ENCODE data around the gene TEX101. TPM values are rescaled to one million over a fixed set of nuclear protein-coding genes. Genes with fewer than 3 reads are reported as not detected.

The TEX101 gene
- total RNA-seq, 1 experiment from 2014 or later = not detected

GRCh38 chr19:43467730-43468129 is 53.0 kb downstream of the TEX101 start:
- H3K4me2 ChIP-seq = peak overlapping the region; percentile 65

More at GRCh38 chr19:43467730-43468129, 53.0 kb downstream of the TEX101 start:
- peaks cover 67% of the 10 kb centered on the region for H3F3A ChIP-seq (ENCODE audit: insufficient read depth, low read depth)
- ChIA-PET CTCF (no interaction called here), POLR2A (ENCODE audit: unreplicated experiment) (interaction anchor here (0.6 to 0.7 kb wide), 2 partner anchors 63 to 202 kb away, joined by 3 to 6 read pairs; no protein-coding TSS in a partner anchor)
- H4K20me1 ChIP-seq (ENCODE audit: insufficient read depth) = 0 out of 2 replicates have a peak, but pooled peaks cover 4% of the 10 kb centered on the region
- H2AFZ ChIP-seq = no peak overlapping the region; the same call in 1 of the 2 replicates
- peaks cover 3% of the 10 kb centered on the region; the same call in 1 of the 2 replicates for H3K36me3 ChIP-seq (ENCODE audit: low read depth)
- H3K27ac ChIP-seq = peak overlapping the region; percentile 92
- no peak overlapping the region; the same call in 1 of the 2 replicates for H3K4me3 ChIP-seq
- H3K4me1 ChIP-seq (replicated peaks; ENCODE audit: insufficient read depth) = peaks cover 56% of the 10 kb centered on the region
- BruUV-seq (replicated peaks) = no TSS peak
- TF ChIP-seq EZH2 (IDR thresholded peaks at IDR 0.05; ENCODE audit: low read depth) = no peak
- no peak for TF ChIP-seq CTCF (conservative IDR thresholded peaks at IDR 0.05)
- peaks cover 14% of the 10 kb centered on the region for H3K79me2 ChIP-seq (ENCODE audit: low read depth)
- H3K9me3 ChIP-seq (ENCODE audit: insufficient read depth, low read depth) = no peaks in the 10 kb centered on the region
- intact Hi-C loops (cut with micrococcal nuclease; ENCODE audit: unreplicated experiment) = loop anchor here (5.0 kb wide), 1 partner anchor 50 kb away; no protein-coding TSS in a partner anchor
- no peaks in the 10 kb centered on the region for H3K27me3 ChIP-seq (ENCODE audit: insufficient read depth, low read depth)
- peak in 1 of 2 experiments; percentile 74 for DNase-seq
- H3K9me2 ChIP-seq (ENCODE audit: insufficient read depth) = no peaks in the 10 kb centered on the region

Other genes with a start within 250 kb of the TEX101 start
- 0.43 and 2.3 TPM in 2 replicates for gene PSG5, start 228.4 kb upstream of the TEX101 start, total RNA-seq (2021)
- gene PSG4, start 209.3 kb upstream of the TEX101 start, total RNA-seq (2021) = 0.24 TPM in 1 of 2 replicates, not detected in the other
- not detected in 2 replicates for gene PSG9, start 145.4 kb upstream of the TEX101 start, total RNA-seq (2021)
- 6.0 and 7.8 TPM in 2 replicates for gene CD177, start 61.2 kb upstream of the TEX101 start, total RNA-seq (2021)
- 70.8 and 78.3 TPM in 2 replicates for gene LYPD3, start 50.7 kb downstream of the TEX101 start, total RNA-seq (2021)
- 36.7 and 50.7 TPM in 2 replicates for gene PHLDB3, start 89.9 kb downstream of the TEX101 start, total RNA-seq (2021)
- gene ETHE1, start 112.3 kb downstream of the TEX101 start, total RNA-seq (2021) = 83.4 and 89.3 TPM in 2 replicates
- gene ZNF575, start 118.3 kb downstream of the TEX101 start, total RNA-seq (2021) = 5.2 and 6.5 TPM in 2 replicates
- gene XRCC1, start 160.6 kb downstream of the TEX101 start, total RNA-seq (2021) = 37.2 and 45.1 TPM in 2 replicates
- 0.53 and 2.0 TPM in 2 replicates for gene PINLYP, start 160.9 kb downstream of the TEX101 start, total RNA-seq (2021)
- 23.3 and 31.6 TPM in 2 replicates for gene IRGQ, start 181.2 kb downstream of the TEX101 start, total RNA-seq (2021)
- gene ZNF576, start 181.7 kb downstream of the TEX101 start, total RNA-seq (2021) = 15.5 and 16.9 TPM in 2 replicates
- 0.37 and 0.60 TPM in 2 replicates for gene SRRM5, start 197.2 kb downstream of the TEX101 start, total RNA-seq (2021)
- 46.6 and 61.1 TPM in 2 replicates for gene ZNF428, start 204.7 kb downstream of the TEX101 start, total RNA-seq (2021)
- 68.3 and 71.1 TPM in 2 replicates for gene CADM4, start 225.0 kb downstream of the TEX101 start, total RNA-seq (2021)